Measurements from ENCODE around the gene TAAR1.
"Not testable (repeated sequence)": the region's sequence is repeated elsewhere in the genome, so short reads cannot be mapped to it uniquely, and the experiment has no call there.

Gene TAAR1

GRCh38 chr6:132664309-132665034 is 5.5 kb upstream of the TAAR1 start:
- DNase-seq = no peak
- intact Hi-C loops (cut with DNase I) = no loop called here

- no peak for DNase-seq
- intact Hi-C loops (cut with DNase I) = no loop called here
Measured at GRCh38 chr6:132663661-132664060, 4.7 kb upstream of the TAAR1 start.

- no peak for DNase-seq
- intact Hi-C loops (cut with DNase I) = no loop called here
Measured at GRCh38 chr6:132661906-132662305, 2.9 kb upstream of the TAAR1 start.

GRCh38 chr6:132651062-132651461 is 7.9 kb downstream of the TAAR1 start:
- intact Hi-C loops (cut with DNase I) = no loop called here
- no peak for DNase-seq

- intact Hi-C loops (cut with DNase I) = no loop called here
- no peak for DNase-seq
Measured at GRCh38 chr6:132650429-132650828, 8.6 kb downstream of the TAAR1 start.

GRCh38 chr6:132648828-132649227 is 10.2 kb downstream of the TAAR1 start:
- DNase-seq = no peak
- intact Hi-C loops (cut with DNase I) = no loop called here

GRCh38 chr6:132648356-132648755 is 10.6 kb downstream of the TAAR1 start:
- DNase-seq = no peak
- intact Hi-C loops (cut with DNase I) = no loop called here

- intact Hi-C loops (cut with DNase I) = no loop called here
- no peak for DNase-seq
Measured at GRCh38 chr6:132643547-132643946, 15.4 kb downstream of the TAAR1 start.

- intact Hi-C loops (cut with DNase I); DNase-seq: not testable (repeated sequence)
Measured at GRCh38 chr6:132637135-132637534, 21.8 kb downstream of the TAAR1 start.

GRCh38 chr6:132635906-132636305 is 23.1 kb downstream of the TAAR1 start:
- intact Hi-C loops (cut with DNase I); DNase-seq: not testable (repeated sequence)

- intact Hi-C loops (cut with DNase I); DNase-seq: not testable (repeated sequence)
Measured at GRCh38 chr6:132635288-132635687, 23.7 kb downstream of the TAAR1 start.

GRCh38 chr6:132634796-132635195 is 24.2 kb downstream of the TAAR1 start:
- intact Hi-C loops (cut with DNase I) = no loop called here
- no peak for DNase-seq

GRCh38 chr6:132633362-132633761 is 25.6 kb downstream of the TAAR1 start:
- no peak for DNase-seq
- intact Hi-C loops (cut with DNase I) = no loop called here

- DNase-seq = no peak
- intact Hi-C loops (cut with DNase I) = no loop called here
Measured at GRCh38 chr6:132624175-132624574, 34.8 kb downstream of the TAAR1 start, which contains the start of gene TAAR2. Gene TAAR2, minus strand, starts transcription at chr6:132624275. Its CDS starts 0 bp downstream, at chr6:132624275.

- intact Hi-C loops (cut with DNase I) = no loop called here
- DNase-seq = no peak
Measured at GRCh38 chr6:132623106-132623845, 35.7 kb downstream of the TAAR1 start.

GRCh38 chr6:132616677-132617076 is 42.3 kb downstream of the TAAR1 start:
- no peak for DNase-seq
- intact Hi-C loops (cut with DNase I) = no loop called here

GRCh38 chr6:132614554-132614953 is 44.4 kb downstream of the TAAR1 start:
- DNase-seq = no peak
- intact Hi-C loops (cut with DNase I) = no loop called here

- no peak for DNase-seq
- intact Hi-C loops (cut with DNase I) = no loop called here
Measured at GRCh38 chr6:132612449-132613108, 46.4 kb downstream of the TAAR1 start.

- no peak for DNase-seq
- intact Hi-C loops (cut with DNase I) = no loop called here
Measured at GRCh38 chr6:132611616-132612015, 47.4 kb downstream of the TAAR1 start.

GRCh38 chr6:132607544-132608233 is 51.3 kb downstream of the TAAR1 start:
- intact Hi-C loops (cut with DNase I) = no loop called here
- no peak for DNase-seq

Data from head of caudate nucleus (tissue), 42 donors.